ENCODE measurements around the gene WNT7B. TPM values are rescaled to one million over a fixed set of nuclear protein-coding genes. Genes with fewer than 3 reads are reported as not detected.

Gene WNT7B
- total RNA-seq, 2 experiments from 2014 or later: not detected

DNA sequence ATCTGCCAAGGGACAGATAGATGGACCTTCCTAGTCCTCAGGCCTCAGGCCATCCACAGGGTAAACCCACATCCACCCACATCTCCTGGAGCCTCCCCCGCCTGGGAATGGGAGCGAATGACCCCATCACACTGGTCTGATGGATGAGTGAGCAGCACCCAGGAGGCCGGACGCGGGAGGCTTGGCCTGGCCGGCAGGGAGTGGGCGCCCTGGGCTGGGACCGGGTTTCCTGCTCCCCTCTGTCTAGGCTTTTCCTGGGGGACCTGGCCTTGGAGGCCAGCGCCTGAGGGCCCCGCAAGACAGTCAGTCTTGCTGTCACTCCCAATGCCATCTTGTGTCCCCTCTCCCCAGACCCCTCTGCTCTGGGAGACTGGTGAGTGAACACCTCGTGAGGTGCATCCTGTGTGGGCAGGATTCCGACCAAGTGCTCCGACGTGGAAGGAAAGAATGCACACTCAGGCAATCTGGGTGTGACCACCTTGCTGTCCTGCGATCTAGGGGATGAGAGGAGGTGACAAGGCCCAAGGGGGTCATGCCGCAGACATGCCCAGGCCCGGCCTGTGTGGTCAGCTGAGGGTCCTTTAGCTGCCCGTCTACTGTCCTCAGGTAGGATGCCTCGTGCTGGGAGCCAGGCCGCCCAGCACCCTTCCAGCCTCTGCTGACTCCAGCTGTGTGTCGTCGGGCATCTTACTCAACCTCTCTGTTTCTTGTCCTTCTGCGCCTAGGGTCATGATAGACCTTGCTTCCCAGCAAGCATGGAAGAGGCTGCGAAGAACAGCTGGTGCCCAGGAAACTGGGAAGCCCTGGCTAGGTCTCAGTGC, 26.5 kb upstream of the WNT7B start:
- no peaks in the 10 kb centered on the region for H3K9me3 Mint-ChIP-seq
- CTCF ChIA-PET: interaction anchor here (1.4 kb wide), 1 partner anchor 113 kb away, joined by 5 read pairs; no protein-coding TSS in a partner anchor
- H3K27me3 Mint-ChIP-seq: peaks cover 4% of the 10 kb centered on the region
- POLR2A ChIA-PET: interaction anchor here (0.6 kb wide), 1 partner anchor 111 kb away, joined by 3 read pairs; no protein-coding TSS in a partner anchor
- no peaks in the 10 kb centered on the region for H3K36me3 ChIP-seq (ENCODE audit: insufficient read depth, low read length)
- DNase-seq (no peak), ATAC-seq (ENCODE audit: poor library complexity) (no peak)
- H3K27me3 ChIP-seq (ENCODE audit: control insufficient read depth in 1 of 2, insufficient read depth in 2 of 2, low read length in 2 of 2): peaks cover 0 to 2% of the 10 kb centered on the region in 2 experiments
- H3K27ac ChIP-seq (ENCODE audit: low read depth in 1 of 2, low read length in 2 of 2): no peak overlapping the region
- H3K4me1 Mint-ChIP-seq (ENCODE audit: low read depth): peaks cover 4% of the 10 kb centered on the region
- no peaks in the 10 kb centered on the region for H3K36me3 Mint-ChIP-seq (ENCODE audit: low read depth)
- TF ChIP-seq, protein P1, sequence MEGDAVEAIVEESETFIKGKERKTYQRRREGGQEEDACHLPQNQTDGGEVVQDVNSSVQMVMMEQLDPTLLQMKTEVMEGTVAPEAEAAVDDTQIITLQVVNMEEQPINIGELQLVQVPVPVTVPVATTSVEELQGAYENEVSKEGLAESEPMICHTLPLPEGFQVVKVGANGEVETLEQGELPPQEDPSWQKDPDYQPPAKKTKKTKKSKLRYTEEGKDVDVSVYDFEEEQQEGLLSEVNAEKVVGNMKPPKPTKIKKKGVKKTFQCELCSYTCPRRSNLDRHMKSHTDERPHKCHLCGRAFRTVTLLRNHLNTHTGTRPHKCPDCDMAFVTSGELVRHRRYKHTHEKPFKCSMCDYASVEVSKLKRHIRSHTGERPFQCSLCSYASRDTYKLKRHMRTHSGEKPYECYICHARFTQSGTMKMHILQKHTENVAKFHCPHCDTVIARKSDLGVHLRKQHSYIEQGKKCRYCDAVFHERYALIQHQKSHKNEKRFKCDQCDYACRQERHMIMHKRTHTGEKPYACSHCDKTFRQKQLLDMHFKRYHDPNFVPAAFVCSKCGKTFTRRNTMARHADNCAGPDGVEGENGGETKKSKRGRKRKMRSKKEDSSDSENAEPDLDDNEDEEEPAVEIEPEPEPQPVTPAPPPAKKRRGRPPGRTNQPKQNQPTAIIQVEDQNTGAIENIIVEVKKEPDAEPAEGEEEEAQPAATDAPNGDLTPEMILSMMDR (IDR thresholded peaks at IDR 0.05): no peak
- intact Hi-C loops (cut with DNase I, micrococcal nuclease): loop anchor here in 1 of 2 experiments (10.0 kb wide), 1 partner anchor 541 kb away; no protein-coding TSS in a partner anchor
- H3K27ac Mint-ChIP-seq: no peak overlapping the region
- no peak overlapping the region for H3K4me3 Mint-ChIP-seq
- peaks cover 16% of the 10 kb centered on the region for H3K4me1 ChIP-seq (ENCODE audit: insufficient read depth, low read length)
- H3K9me3 ChIP-seq (ENCODE audit: control insufficient read depth in 1 of 2, insufficient read depth in 1 of 2, low read length in 2 of 2): no peaks in the 10 kb centered on the region
- no peak overlapping the region for H3K4me3 ChIP-seq (ENCODE audit: low read length)

DNA sequence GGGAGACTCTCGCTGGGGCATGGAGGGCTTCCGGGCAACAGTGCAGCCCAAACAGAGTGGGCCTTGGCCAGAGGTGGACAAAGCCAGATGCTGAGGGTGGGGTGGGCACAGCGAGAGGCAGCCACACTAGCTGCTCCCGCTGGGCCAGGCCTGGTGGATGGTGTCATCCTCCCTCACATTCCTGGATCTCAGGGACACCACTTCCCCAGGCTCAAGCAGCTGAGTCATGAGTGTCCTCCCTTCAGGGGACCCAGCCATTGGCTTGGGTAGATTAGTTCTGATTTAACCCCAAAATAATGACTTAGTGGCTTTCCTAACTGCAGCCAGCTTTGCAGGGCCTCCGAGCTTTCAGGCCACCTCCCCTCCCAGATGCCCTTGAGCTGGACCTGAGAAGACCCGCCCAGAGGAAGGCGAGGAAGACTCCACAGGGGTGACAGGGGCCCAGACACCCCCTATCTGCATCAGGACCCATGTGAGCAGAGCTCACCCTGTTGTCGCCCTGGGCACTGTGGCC, 25.9 kb upstream of the WNT7B start:
- Histone ChIP-seq H3K27ac (ENCODE audit: low read depth in 1 of 2, low read length in 2 of 2) (no peak overlapping the region), H3K4me1 (ENCODE audit: insufficient read depth, low read length) (peaks cover 18% of the 10 kb centered on the region), H3K36me3 (ENCODE audit: insufficient read depth, low read length) (no peaks in the 10 kb centered on the region), H3K4me3 (ENCODE audit: low read length) (no peak overlapping the region), H3K27me3 (ENCODE audit: control insufficient read depth in 1 of 2, insufficient read depth in 2 of 2, low read length in 2 of 2) (peaks cover 0 to 2% of the 10 kb centered on the region in 2 experiments), H3K9me3 (ENCODE audit: control insufficient read depth in 1 of 2, insufficient read depth in 1 of 2, low read length in 2 of 2) (no peaks in the 10 kb centered on the region)
- DNase-seq (peak in 1 of 14 experiments; percentile 24), ATAC-seq (ENCODE audit: poor library complexity) (no peak)
- ChIA-PET POLR2A (interaction anchor here (0.6 kb wide), 1 partner anchor 112 kb away, joined by 3 read pairs; no protein-coding TSS in a partner anchor), CTCF (interaction anchor here (1.4 kb wide), 1 partner anchor 114 kb away, joined by 5 read pairs; no protein-coding TSS in a partner anchor)
- TF ChIP-seq, protein P1 (IDR thresholded peaks at IDR 0.05): no peak
- no peak overlapping the region for H3K4me3 Mint-ChIP-seq
- H3K9me3 Mint-ChIP-seq: no peaks in the 10 kb centered on the region
- H3K4me1 Mint-ChIP-seq (ENCODE audit: low read depth): peaks cover 4% of the 10 kb centered on the region
- intact Hi-C loops (cut with DNase I, micrococcal nuclease): loop anchor here in 1 of 2 experiments (10.0 kb wide), 1 partner anchor 542 kb away; no protein-coding TSS in a partner anchor
- no peak overlapping the region for H3K27ac Mint-ChIP-seq
- H3K27me3 Mint-ChIP-seq: peaks cover 4% of the 10 kb centered on the region
- no peaks in the 10 kb centered on the region for H3K36me3 Mint-ChIP-seq (ENCODE audit: low read depth)

DNA sequence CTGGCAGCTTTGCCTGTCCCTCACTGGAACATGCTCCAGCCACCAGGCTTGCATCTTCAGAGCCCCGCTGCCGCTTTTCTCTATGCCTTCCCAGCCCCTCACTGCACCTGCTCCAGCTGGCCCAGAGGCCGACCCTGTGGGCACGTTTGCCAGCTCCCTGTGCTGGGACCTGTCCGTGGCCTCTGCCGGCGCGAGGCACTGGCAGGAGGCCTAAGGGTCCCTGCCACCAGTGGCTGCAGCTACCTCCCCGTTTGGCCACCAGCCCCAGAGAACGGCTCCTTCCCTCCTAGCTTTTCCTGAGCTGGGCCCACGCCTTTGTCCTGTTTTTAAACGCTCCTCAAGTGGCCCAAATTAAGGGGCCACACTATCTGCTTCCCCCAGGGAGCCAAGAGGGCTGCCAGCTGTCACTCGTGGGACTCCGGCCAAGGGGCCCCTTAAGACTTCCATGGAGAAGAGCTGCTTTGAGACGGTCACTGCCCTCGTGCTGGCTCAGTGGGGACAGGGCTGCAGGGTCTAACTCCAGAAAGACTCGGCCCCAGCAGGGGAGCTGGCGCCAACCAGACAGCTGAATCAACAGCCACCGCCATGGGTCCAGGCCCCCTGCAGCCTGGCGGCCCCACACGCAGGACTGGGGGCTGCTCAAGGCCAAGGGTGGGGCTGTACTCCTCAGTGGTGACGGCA, 24.6 kb upstream of the WNT7B start:
- Mint-ChIP-seq H3K4me1 (ENCODE audit: low read depth) (peaks cover 4% of the 10 kb centered on the region), H3K36me3 (ENCODE audit: low read depth) (no peaks in the 10 kb centered on the region), H3K27ac (no peak overlapping the region), H3K4me3 (no peak overlapping the region), H3K9me3 (no peaks in the 10 kb centered on the region), H3K27me3 (peaks cover 4% of the 10 kb centered on the region)
- H3K9me3 ChIP-seq (ENCODE audit: control insufficient read depth in 1 of 2, insufficient read depth in 1 of 2, low read length in 2 of 2): peaks cover 0 to 6% of the 10 kb centered on the region in 2 experiments
- no peak for ATAC-seq (ENCODE audit: poor library complexity)
- TF ChIP-seq, protein P1 (IDR thresholded peaks at IDR 0.05): no peak
- no peak overlapping the region for H3K4me3 ChIP-seq (ENCODE audit: low read length)
- no peaks in the 10 kb centered on the region for H3K36me3 ChIP-seq (ENCODE audit: insufficient read depth, low read length)
- intact Hi-C loops (cut with DNase I, micrococcal nuclease): loop anchor here in 1 of 2 experiments (10.0 kb wide), 1 partner anchor 543 kb away; no protein-coding TSS in a partner anchor
- H3K27me3 ChIP-seq (ENCODE audit: control insufficient read depth in 1 of 2, insufficient read depth in 2 of 2, low read length in 2 of 2): no peaks in the 10 kb centered on the region
- ChIA-PET POLR2A (no interaction called here), CTCF (no interaction called here)
- DNase-seq: no peak
- H3K4me1 ChIP-seq (ENCODE audit: insufficient read depth, low read length): peaks cover 23% of the 10 kb centered on the region
- no peak overlapping the region for H3K27ac ChIP-seq (ENCODE audit: low read depth in 1 of 2, low read length in 2 of 2)

Measured in CD4-positive, alpha-beta T cell (primary cell).